Measurements from ENCODE around the gene ATP5F1A.

Gene ATP5F1A

DNA sequence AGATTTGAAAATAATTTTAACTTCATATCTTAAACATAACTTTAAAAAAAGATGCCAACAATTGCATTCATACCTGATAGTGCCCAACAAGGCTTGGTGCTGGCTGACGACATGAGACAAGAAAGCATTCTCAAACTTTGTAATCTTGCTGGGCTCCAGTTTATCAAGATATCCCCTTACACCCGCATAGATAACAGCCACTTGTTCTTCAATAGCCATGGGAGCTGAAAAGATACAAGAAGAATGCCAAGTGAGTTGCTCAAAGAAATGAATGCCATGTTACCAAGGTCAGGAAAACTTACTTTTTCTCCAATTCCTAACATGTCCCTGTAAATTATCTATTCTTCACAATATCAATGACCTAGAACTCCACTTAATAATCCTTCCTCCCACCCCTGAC lies 13.7 kb downstream of the ATP5F1A start:
- Histone ChIP-seq H3K36me3 (ENCODE audit: insufficient read depth, low read length) (peaks cover 93% of the 10 kb centered on the region), H4K20me1 (ENCODE audit: insufficient read depth, low read length, poor library complexity, severe bottlenecking) (peaks cover 14% of the 10 kb centered on the region), H3K27me3 (ENCODE audit: insufficient read depth, low read length, poor library complexity, severe bottlenecking) (peaks cover 5% of the 10 kb centered on the region), H3K9me3 (ENCODE audit: insufficient read depth, low read depth, low read length) (peaks cover 2% of the 10 kb centered on the region; the same call in 1 of the 2 replicates), H3K9me2 (replicated peaks; ENCODE audit: low read depth, low read length) (no peaks in the 10 kb centered on the region), H3F3A (ENCODE audit: low read depth) (peaks cover 7% of the 10 kb centered on the region; the same call in 1 of the 2 replicates), H3K9ac (ENCODE audit: low read depth, low read length, poor library complexity, severe bottlenecking) (no peak overlapping the region), H3K4me3 (ENCODE audit: low read length, poor library complexity, severe bottlenecking) (no peak overlapping the region), H3K4me2 (ENCODE audit: low read depth, low read length, poor library complexity, severe bottlenecking) (no peak overlapping the region), H3K4me1 (ENCODE audit: insufficient read depth, low read length, poor library complexity, severe bottlenecking) (no peaks in the 10 kb centered on the region), H3K79me2 (ENCODE audit: insufficient read depth, low read length) (peaks cover 11% of the 10 kb centered on the region), H2AFZ (ENCODE audit: low read length) (no peak overlapping the region)
- TF ChIP-seq, protein P1, sequence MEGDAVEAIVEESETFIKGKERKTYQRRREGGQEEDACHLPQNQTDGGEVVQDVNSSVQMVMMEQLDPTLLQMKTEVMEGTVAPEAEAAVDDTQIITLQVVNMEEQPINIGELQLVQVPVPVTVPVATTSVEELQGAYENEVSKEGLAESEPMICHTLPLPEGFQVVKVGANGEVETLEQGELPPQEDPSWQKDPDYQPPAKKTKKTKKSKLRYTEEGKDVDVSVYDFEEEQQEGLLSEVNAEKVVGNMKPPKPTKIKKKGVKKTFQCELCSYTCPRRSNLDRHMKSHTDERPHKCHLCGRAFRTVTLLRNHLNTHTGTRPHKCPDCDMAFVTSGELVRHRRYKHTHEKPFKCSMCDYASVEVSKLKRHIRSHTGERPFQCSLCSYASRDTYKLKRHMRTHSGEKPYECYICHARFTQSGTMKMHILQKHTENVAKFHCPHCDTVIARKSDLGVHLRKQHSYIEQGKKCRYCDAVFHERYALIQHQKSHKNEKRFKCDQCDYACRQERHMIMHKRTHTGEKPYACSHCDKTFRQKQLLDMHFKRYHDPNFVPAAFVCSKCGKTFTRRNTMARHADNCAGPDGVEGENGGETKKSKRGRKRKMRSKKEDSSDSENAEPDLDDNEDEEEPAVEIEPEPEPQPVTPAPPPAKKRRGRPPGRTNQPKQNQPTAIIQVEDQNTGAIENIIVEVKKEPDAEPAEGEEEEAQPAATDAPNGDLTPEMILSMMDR (conservative IDR thresholded peaks at IDR 0.05; ENCODE audit: low read length), result no peak
- no peak for TF ChIP-seq EZH2phosphoT487 (IDR thresholded peaks at IDR 0.05; ENCODE audit: borderline replicate concordance)

DNA sequence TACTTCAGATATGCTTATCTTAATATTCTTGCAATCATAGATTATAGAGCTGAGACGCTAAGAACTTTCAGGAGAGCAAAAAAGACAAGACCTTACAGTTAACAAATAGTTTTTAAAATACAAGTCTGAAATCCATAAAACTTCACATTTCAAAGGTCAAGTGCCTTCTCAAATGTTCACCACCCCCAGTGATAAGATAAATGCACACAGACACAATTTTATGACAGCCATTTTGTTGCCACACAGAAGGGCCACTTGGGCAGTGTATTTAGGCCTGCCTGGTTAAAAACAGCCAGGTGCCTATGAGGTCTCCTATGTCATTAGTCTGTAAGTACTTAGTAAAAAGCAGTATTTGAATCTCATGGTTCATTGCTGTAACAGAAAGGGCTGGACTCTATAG lies 17.9 kb downstream of the ATP5F1A start:
- Histone ChIP-seq H3F3A (ENCODE audit: low read depth) (peaks cover 7% of the 10 kb centered on the region; the same call in 1 of the 2 replicates), H2AFZ (ENCODE audit: low read length) (no peak overlapping the region), H3K4me2 (ENCODE audit: low read depth, low read length, poor library complexity, severe bottlenecking) (no peak overlapping the region), H3K9ac (ENCODE audit: low read depth, low read length, poor library complexity, severe bottlenecking) (no peak overlapping the region), H3K9me3 (ENCODE audit: insufficient read depth, low read depth, low read length) (no peaks in the 10 kb centered on the region), H3K4me3 (ENCODE audit: low read length, poor library complexity, severe bottlenecking) (no peak overlapping the region), H3K79me2 (ENCODE audit: insufficient read depth, low read length) (no peaks in the 10 kb centered on the region), H3K9me2 (replicated peaks; ENCODE audit: low read depth, low read length) (no peaks in the 10 kb centered on the region), H3K4me1 (ENCODE audit: insufficient read depth, low read length, poor library complexity, severe bottlenecking) (no peaks in the 10 kb centered on the region), H3K36me3 (ENCODE audit: insufficient read depth, low read length) (peaks cover 50% of the 10 kb centered on the region), H4K20me1 (ENCODE audit: insufficient read depth, low read length, poor library complexity, severe bottlenecking) (peaks cover 5% of the 10 kb centered on the region), H3K27me3 (ENCODE audit: insufficient read depth, low read length, poor library complexity, severe bottlenecking) (no peaks in the 10 kb centered on the region)
- TF ChIP-seq, protein P1 (conservative IDR thresholded peaks at IDR 0.05; ENCODE audit: low read length), result no peak
- TF ChIP-seq EZH2phosphoT487 (IDR thresholded peaks at IDR 0.05; ENCODE audit: borderline replicate concordance), result no peak

- Histone ChIP-seq H3K4me2 (ENCODE audit: low read depth, low read length, poor library complexity, severe bottlenecking) (no peak overlapping the region), H3K9ac (ENCODE audit: low read depth, low read length, poor library complexity, severe bottlenecking) (no peak overlapping the region), H3K9me2 (replicated peaks; ENCODE audit: low read depth, low read length) (no peaks in the 10 kb centered on the region), H3K9me3 (ENCODE audit: insufficient read depth, low read depth, low read length) (no peaks in the 10 kb centered on the region), H3K79me2 (ENCODE audit: insufficient read depth, low read length) (no peaks in the 10 kb centered on the region), H4K20me1 (ENCODE audit: insufficient read depth, low read length, poor library complexity, severe bottlenecking) (no peaks in the 10 kb centered on the region), H3F3A (ENCODE audit: low read depth) (no peaks in the 10 kb centered on the region), H3K4me3 (ENCODE audit: low read length, poor library complexity, severe bottlenecking) (no peak overlapping the region), H3K4me1 (ENCODE audit: insufficient read depth, low read length, poor library complexity, severe bottlenecking) (no peaks in the 10 kb centered on the region), H3K36me3 (ENCODE audit: insufficient read depth, low read length) (peaks cover 42% of the 10 kb centered on the region), H2AFZ (ENCODE audit: low read length) (no peak overlapping the region), H3K27me3 (ENCODE audit: insufficient read depth, low read length, poor library complexity, severe bottlenecking) (no peaks in the 10 kb centered on the region)
- TF ChIP-seq EZH2phosphoT487 (IDR thresholded peaks at IDR 0.05; ENCODE audit: borderline replicate concordance), result no peak
- TF ChIP-seq, protein P1 (conservative IDR thresholded peaks at IDR 0.05; ENCODE audit: low read length), result no peak
Observed at GRCh38 chr18:46079336-46079735, 18.8 kb downstream of the ATP5F1A start.

All from Loucy (cell line).